HG02973 (cell line): ENCODE results near the gene ABO.
"Not testable (repeated sequence)": the region's sequence is repeated elsewhere in the genome, so short reads cannot be mapped to it uniquely, and the experiment has no call there.

Experiments used
- ATAC-seq: cut with Tn5 transposase; IDR thresholded peaks from one replicate; pipeline ENCODE4 v1.9.1; 2021; ENCODE audit warnings: moderate library complexity; ENCODE audit not compliant: unreplicated experiment

Gene ABO

GRCh38 chr9:133205996-133206931 is 68.7 kb downstream of the ABO start:
- ATAC-seq: no peak

- not testable (repeated sequence) for ATAC-seq
These were observed 69.5 kb downstream of the ABO start for GRCh38 chr9:133205481-133205887.
